Measurements from ENCODE around the gene CD37. TPM values are rescaled to one million over a fixed set of nuclear protein-coding genes. Genes with fewer than 3 reads are reported as not detected.

The CD37 gene
- total RNA-seq, 1 experiment from 2014 or later = 0.76 TPM

DNA sequence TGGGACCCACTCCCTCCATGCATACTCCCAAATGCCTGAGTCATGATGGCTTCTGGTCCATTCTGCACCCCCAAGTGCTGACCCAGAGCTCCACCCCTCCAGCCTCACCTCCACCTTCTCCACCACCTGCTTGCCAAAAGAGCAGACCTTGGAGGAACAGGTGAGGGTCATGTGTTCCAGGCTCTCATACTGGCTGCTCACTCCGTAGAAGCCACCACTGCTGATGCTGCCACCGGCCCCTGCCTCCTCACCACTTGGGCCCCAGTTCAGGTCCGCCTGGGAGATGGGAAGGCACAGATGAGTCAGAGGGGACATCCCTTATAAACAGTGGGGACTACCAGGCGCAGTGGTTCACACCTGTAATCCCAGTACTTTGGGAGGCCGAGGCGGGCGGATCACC, 7.9 kb downstream of the CD37 start:
- H3K4me1 ChIP-seq (ENCODE audit: control insufficient read depth in 1 of 2, insufficient read depth in 2 of 2, low read length in 2 of 2) = peaks cover 0 to 6% of the 10 kb centered on the region in 2 experiments; a peak in 1 of 4 replicates
- ChIA-PET POLR2A (no interaction called here), CTCF (interaction anchor here (0.6 kb wide), 1 partner anchor 19 kb away, joined by 4 read pairs; the partner anchor contains the start of gene TEAD2), RAD21 (ENCODE audit: low non-redundant PET in 1 of 2, low total read pairs in 2 of 2, uncharacterized antibody in 2 of 2, unreplicated experiment in 2 of 2) (no interaction called here)
- no peak overlapping the region for H3K27ac ChIP-seq (ENCODE audit: low read depth, low read length)
- no peaks in the 10 kb centered on the region for H3K79me2 ChIP-seq (ENCODE audit: insufficient read depth, low read length)
- no peaks in the 10 kb centered on the region for H4K20me1 ChIP-seq (ENCODE audit: insufficient read depth)
- ATAC-seq (no peak), DNase-seq (ENCODE audit: low read depth, low spot score) (no peak)
- H3K27me3 ChIP-seq (ENCODE audit: insufficient read depth, low read length) = no peaks in the 10 kb centered on the region
- H2AFZ ChIP-seq (ENCODE audit: low read depth, low read length, poor library complexity, severe bottlenecking) = no peak overlapping the region
- TF ChIP-seq ZNF274 (IDR thresholded peaks at IDR 0.05; ENCODE audit: low read depth, low read length) = no peak
- TF ChIP-seq TCF7L2 (IDR thresholded peaks at IDR 0.05; ENCODE audit: borderline replicate concordance, extremely low read depth, insufficient read depth, insufficient read length) = no peak
- no peak for TF ChIP-seq EZH2 (IDR thresholded peaks at IDR 0.05)
- no peak for TF ChIP-seq CBX3 (IDR thresholded peaks at IDR 0.05; ENCODE audit: low read depth)
- TF ChIP-seq POLR2AphosphoS5 (IDR thresholded peaks at IDR 0.05; ENCODE audit: low read depth, low read length) = no peak
- TF ChIP-seq, protein P1, sequence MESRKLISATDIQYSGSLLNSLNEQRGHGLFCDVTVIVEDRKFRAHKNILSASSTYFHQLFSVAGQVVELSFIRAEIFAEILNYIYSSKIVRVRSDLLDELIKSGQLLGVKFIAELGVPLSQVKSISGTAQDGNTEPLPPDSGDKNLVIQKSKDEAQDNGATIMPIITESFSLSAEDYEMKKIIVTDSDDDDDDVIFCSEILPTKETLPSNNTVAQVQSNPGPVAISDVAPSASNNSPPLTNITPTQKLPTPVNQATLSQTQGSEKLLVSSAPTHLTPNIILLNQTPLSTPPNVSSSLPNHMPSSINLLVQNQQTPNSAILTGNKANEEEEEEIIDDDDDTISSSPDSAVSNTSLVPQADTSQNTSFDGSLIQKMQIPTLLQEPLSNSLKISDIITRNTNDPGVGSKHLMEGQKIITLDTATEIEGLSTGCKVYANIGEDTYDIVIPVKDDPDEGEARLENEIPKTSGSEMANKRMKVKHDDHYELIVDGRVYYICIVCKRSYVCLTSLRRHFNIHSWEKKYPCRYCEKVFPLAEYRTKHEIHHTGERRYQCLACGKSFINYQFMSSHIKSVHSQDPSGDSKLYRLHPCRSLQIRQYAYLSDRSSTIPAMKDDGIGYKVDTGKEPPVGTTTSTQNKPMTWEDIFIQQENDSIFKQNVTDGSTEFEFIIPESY (IDR thresholded peaks at IDR 0.05; ENCODE audit: extremely low read depth, insufficient replicate concordance, low read length) = no peak
- TF ChIP-seq SIN3A (IDR thresholded peaks at IDR 0.05; ENCODE audit: low read depth) = no peak
- TF ChIP-seq CEBPB (IDR thresholded peaks at IDR 0.05; ENCODE audit: low read depth) = no peak
- TF ChIP-seq, protein P2, sequence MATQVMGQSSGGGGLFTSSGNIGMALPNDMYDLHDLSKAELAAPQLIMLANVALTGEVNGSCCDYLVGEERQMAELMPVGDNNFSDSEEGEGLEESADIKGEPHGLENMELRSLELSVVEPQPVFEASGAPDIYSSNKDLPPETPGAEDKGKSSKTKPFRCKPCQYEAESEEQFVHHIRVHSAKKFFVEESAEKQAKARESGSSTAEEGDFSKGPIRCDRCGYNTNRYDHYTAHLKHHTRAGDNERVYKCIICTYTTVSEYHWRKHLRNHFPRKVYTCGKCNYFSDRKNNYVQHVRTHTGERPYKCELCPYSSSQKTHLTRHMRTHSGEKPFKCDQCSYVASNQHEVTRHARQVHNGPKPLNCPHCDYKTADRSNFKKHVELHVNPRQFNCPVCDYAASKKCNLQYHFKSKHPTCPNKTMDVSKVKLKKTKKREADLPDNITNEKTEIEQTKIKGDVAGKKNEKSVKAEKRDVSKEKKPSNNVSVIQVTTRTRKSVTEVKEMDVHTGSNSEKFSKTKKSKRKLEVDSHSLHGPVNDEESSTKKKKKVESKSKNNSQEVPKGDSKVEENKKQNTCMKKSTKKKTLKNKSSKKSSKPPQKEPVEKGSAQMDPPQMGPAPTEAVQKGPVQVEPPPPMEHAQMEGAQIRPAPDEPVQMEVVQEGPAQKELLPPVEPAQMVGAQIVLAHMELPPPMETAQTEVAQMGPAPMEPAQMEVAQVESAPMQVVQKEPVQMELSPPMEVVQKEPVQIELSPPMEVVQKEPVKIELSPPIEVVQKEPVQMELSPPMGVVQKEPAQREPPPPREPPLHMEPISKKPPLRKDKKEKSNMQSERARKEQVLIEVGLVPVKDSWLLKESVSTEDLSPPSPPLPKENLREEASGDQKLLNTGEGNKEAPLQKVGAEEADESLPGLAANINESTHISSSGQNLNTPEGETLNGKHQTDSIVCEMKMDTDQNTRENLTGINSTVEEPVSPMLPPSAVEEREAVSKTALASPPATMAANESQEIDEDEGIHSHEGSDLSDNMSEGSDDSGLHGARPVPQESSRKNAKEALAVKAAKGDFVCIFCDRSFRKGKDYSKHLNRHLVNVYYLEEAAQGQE (IDR thresholded peaks at IDR 0.05; ENCODE audit: low read depth) = no peak
- TF ChIP-seq, protein P3, sequence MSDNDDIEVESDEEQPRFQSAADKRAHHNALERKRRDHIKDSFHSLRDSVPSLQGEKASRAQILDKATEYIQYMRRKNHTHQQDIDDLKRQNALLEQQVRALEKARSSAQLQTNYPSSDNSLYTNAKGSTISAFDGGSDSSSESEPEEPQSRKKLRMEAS (IDR thresholded peaks at IDR 0.05) = no peak
- TF ChIP-seq, protein P4, sequence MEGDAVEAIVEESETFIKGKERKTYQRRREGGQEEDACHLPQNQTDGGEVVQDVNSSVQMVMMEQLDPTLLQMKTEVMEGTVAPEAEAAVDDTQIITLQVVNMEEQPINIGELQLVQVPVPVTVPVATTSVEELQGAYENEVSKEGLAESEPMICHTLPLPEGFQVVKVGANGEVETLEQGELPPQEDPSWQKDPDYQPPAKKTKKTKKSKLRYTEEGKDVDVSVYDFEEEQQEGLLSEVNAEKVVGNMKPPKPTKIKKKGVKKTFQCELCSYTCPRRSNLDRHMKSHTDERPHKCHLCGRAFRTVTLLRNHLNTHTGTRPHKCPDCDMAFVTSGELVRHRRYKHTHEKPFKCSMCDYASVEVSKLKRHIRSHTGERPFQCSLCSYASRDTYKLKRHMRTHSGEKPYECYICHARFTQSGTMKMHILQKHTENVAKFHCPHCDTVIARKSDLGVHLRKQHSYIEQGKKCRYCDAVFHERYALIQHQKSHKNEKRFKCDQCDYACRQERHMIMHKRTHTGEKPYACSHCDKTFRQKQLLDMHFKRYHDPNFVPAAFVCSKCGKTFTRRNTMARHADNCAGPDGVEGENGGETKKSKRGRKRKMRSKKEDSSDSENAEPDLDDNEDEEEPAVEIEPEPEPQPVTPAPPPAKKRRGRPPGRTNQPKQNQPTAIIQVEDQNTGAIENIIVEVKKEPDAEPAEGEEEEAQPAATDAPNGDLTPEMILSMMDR (IDR thresholded peaks at IDR 0.05 in 2 of 3, conservative IDR thresholded peaks at IDR 0.05 in 1 of 3; ENCODE audit: borderline replicate concordance in 1 of 3, insufficient read depth in 1 of 3, low read depth in 2 of 3, low read length in 2 of 3) = no peak
- TF ChIP-seq POLR2A (IDR thresholded peaks at IDR 0.05; ENCODE audit: borderline replicate concordance, extremely low read depth, insufficient read depth, insufficient read length) = no peak
- TF ChIP-seq FOSL1 (IDR thresholded peaks at IDR 0.05; ENCODE audit: low read depth) = no peak
- TF ChIP-seq RAD21 (IDR thresholded peaks at IDR 0.05; ENCODE audit: low read depth) = no peak
- no peak for TF ChIP-seq SP1 (IDR thresholded peaks at IDR 0.05; ENCODE audit: low read depth)
- TF ChIP-seq ELF1 (IDR thresholded peaks at IDR 0.05; ENCODE audit: borderline replicate concordance, low read depth) = no peak
- TF ChIP-seq ZFX (IDR thresholded peaks at IDR 0.05) = no peak
- TF ChIP-seq, protein P5, sequence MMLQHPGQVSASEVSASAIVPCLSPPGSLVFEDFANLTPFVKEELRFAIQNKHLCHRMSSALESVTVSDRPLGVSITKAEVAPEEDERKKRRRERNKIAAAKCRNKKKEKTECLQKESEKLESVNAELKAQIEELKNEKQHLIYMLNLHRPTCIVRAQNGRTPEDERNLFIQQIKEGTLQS (IDR thresholded peaks at IDR 0.05) = no peak
- no peak for TF ChIP-seq JUND (IDR thresholded peaks at IDR 0.05)
- intact Hi-C loops (cut with micrococcal nuclease) = no loop called here
- no peaks in the 10 kb centered on the region for H3K9me3 ChIP-seq (ENCODE audit: control insufficient read depth in 1 of 2, insufficient read depth in 1 of 2, low read depth in 1 of 2, low read length in 2 of 2)
- no TSS peak for BruUV-seq (replicated peaks)
- H3K36me3 ChIP-seq (ENCODE audit: control insufficient read depth in 1 of 2, insufficient read depth in 2 of 2, low read length in 2 of 2) = peaks cover 26 to 32% of the 10 kb centered on the region in 2 experiments; a peak in 3 of 4 replicates
- H3K4me3 ChIP-seq (replicated peaks in 1 of 2; ENCODE audit: low read depth in 1 of 2, low read length in 2 of 2) = no peak overlapping the region
- H3K9ac ChIP-seq (ENCODE audit: low read length) = no peak overlapping the region
- no peak overlapping the region for H3K4me2 ChIP-seq (ENCODE audit: low read length)
- no peaks in the 10 kb centered on the region for H3K9me2 ChIP-seq (ENCODE audit: insufficient read depth)
